ENCODE data around the gene SLC35F1.

DNA sequence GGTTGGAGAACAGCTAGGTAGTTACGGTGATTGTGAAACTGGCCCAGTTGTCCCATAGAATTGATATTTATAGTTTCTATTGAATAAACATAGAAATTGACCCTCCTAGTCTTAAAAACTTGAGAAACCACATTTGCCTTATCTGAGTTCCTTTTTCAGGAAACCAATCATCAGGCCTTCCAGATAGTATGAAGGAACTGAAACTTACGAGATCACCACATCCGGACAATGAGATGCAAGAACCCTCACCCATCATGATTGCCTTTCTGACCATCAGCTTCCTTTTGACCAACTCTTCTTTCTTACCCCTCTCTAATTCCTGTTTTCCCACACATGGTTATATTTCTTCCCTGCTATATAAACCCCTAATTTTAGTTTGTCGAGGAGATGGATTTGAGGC lies 21.8 kb downstream of the SLC35F1 start:
- TF ChIP-seq, protein P1, sequence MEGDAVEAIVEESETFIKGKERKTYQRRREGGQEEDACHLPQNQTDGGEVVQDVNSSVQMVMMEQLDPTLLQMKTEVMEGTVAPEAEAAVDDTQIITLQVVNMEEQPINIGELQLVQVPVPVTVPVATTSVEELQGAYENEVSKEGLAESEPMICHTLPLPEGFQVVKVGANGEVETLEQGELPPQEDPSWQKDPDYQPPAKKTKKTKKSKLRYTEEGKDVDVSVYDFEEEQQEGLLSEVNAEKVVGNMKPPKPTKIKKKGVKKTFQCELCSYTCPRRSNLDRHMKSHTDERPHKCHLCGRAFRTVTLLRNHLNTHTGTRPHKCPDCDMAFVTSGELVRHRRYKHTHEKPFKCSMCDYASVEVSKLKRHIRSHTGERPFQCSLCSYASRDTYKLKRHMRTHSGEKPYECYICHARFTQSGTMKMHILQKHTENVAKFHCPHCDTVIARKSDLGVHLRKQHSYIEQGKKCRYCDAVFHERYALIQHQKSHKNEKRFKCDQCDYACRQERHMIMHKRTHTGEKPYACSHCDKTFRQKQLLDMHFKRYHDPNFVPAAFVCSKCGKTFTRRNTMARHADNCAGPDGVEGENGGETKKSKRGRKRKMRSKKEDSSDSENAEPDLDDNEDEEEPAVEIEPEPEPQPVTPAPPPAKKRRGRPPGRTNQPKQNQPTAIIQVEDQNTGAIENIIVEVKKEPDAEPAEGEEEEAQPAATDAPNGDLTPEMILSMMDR (IDR thresholded peaks at IDR 0.05) = no peak
- TF ChIP-seq POLR2A (IDR thresholded peaks at IDR 0.05) = no peak

All from testis (tissue), 2 donors.